HG03439 (cell line): ENCODE measurements around the gene GOLGA8T.
"Not testable (repeated sequence)": the region's sequence is repeated elsewhere in the genome, so short reads cannot be mapped to it uniquely, and the experiment has no call there.

Experiments
- ATAC-seq: cut with Tn5 transposase; IDR thresholded peaks from one replicate; pipeline ENCODE4 v1.9.1; 2021; ENCODE audit warnings: mild to moderate bottlenecking, moderate library complexity; ENCODE audit not compliant: unreplicated experiment

Gene GOLGA8T

GRCh38 chr15:30191639-30192038 is 56.8 kb downstream of the GOLGA8T start:
- not testable (repeated sequence) for ATAC-seq

GRCh38 chr15:30192119-30192745 is 57.4 kb downstream of the GOLGA8T start:
- not testable (repeated sequence) for ATAC-seq

GRCh38 chr15:30192892-30193291 is 58.0 kb downstream of the GOLGA8T start:
- not testable (repeated sequence) for ATAC-seq
